G401.6 (cell line): ENCODE data around the gene NR2F2.

Experiments
- FAIRE-seq: peaks from 2 replicates; lab custom pipeline; 2012; peaks lifted over from hg19 to GRCh38; lab: Jason Lieb, UNC

Gene NR2F2

GRCh38 chr15:96354731-96355567 lies 24.4 kb downstream of the NR2F2 start:
- no peak for FAIRE-seq

GRCh38 chr15:96355568-96356187 lies 25.2 kb downstream of the NR2F2 start:
- no peak for FAIRE-seq

GRCh38 chr15:96356494-96357455 lies 26.3 kb downstream of the NR2F2 start:
- FAIRE-seq, result peak; percentile 72

GRCh38 chr15:96358001-96358801 lies 27.7 kb downstream of the NR2F2 start:
- no peak for FAIRE-seq

- FAIRE-seq, result no peak
Observed at GRCh38 chr15:96358821-96359615, 28.5 kb downstream of the NR2F2 start.

GRCh38 chr15:96359616-96360521 lies 29.4 kb downstream of the NR2F2 start:
- FAIRE-seq, result no peak

- no peak for FAIRE-seq
Observed at GRCh38 chr15:96360581-96361308, 30.2 kb downstream of the NR2F2 start.

GRCh38 chr15:96361309-96362010 lies 31.0 kb downstream of the NR2F2 start:
- FAIRE-seq, result no peak

- FAIRE-seq, result no peak
Observed at GRCh38 chr15:96362011-96362754, 31.7 kb downstream of the NR2F2 start.

- no peak for FAIRE-seq
Observed at GRCh38 chr15:96362755-96363651, 32.5 kb downstream of the NR2F2 start.

GRCh38 chr15:96363707-96364106 lies 33.2 kb downstream of the NR2F2 start:
- FAIRE-seq, result no peak

- no peak for FAIRE-seq
Observed at GRCh38 chr15:96365781-96366525, 35.5 kb downstream of the NR2F2 start.

- no peak for FAIRE-seq
Observed at GRCh38 chr15:96366526-96366877, 36.0 kb downstream of the NR2F2 start.

- FAIRE-seq, result no peak
Observed at GRCh38 chr15:96367311-96368200, 37.1 kb downstream of the NR2F2 start.

GRCh38 chr15:96369351-96369750 lies 38.9 kb downstream of the NR2F2 start:
- FAIRE-seq, result no peak
